NK-92 treated with Interleukin-12 subunit alpha and Interleukin-12 subunit beta, amount 100 ng/mL, for 24 hours (cell line): ENCODE results near the gene TREML1.

Source experiments
- DNase-seq: peaks from one replicate; lab custom pipeline; 2025; lab: John Stamatoyannopoulos, UW

TREML1 gene

GRCh38 chr6:41177695-41178094, 23.5 kb upstream of the TREML1 start:
- DNase-seq = no peak

- no peak for DNase-seq
These were observed 23.1 kb upstream of the TREML1 start for GRCh38 chr6:41177287-41177686.

- DNase-seq = no peak
These were observed 22.0 kb upstream of the TREML1 start for GRCh38 chr6:41176189-41176588.

GRCh38 chr6:41175084-41175483, 20.9 kb upstream of the TREML1 start:
- DNase-seq = no peak

GRCh38 chr6:41174610-41175009, 20.5 kb upstream of the TREML1 start:
- no peak for DNase-seq

- no peak for DNase-seq
These were observed 17.8 kb upstream of the TREML1 start for GRCh38 chr6:41171908-41172307.

- DNase-seq = no peak
These were observed 16.5 kb upstream of the TREML1 start for GRCh38 chr6:41170547-41171160.

GRCh38 chr6:41167173-41167963, 13.2 kb upstream of the TREML1 start:
- no peak for DNase-seq

GRCh38 chr6:41164551-41165120, 10.5 kb upstream of the TREML1 start:
- no peak for DNase-seq

GRCh38 chr6:41163419-41163717, 9.2 kb upstream of the TREML1 start:
- DNase-seq = no peak

GRCh38 chr6:41162687-41163418, 8.7 kb upstream of the TREML1 start, which contains the start of gene TREM2:
TSS of gene TREM2 (minus strand) at chr6:41163116. CDS start at chr6:41163082, 34 bp downstream.
- DNase-seq = no peak

- DNase-seq = no peak
These were observed 7.9 kb upstream of the TREML1 start for GRCh38 chr6:41161851-41162552.

GRCh38 chr6:41161380-41161779, 7.2 kb upstream of the TREML1 start:
- DNase-seq = no peak

GRCh38 chr6:41160933-41161332, 6.8 kb upstream of the TREML1 start:
- no peak for DNase-seq

GRCh38 chr6:41159415-41160082, 5.4 kb upstream of the TREML1 start:
- no peak for DNase-seq

GRCh38 chr6:41157323-41157722, 3.2 kb upstream of the TREML1 start:
- DNase-seq = no peak

GRCh38 chr6:41156771-41157170, 2.6 kb upstream of the TREML1 start:
- no peak for DNase-seq

- DNase-seq = no peak
These were observed 1.9 kb upstream of the TREML1 start for GRCh38 chr6:41156001-41156400.

GRCh38 chr6:41155132-41155805, 1.1 kb upstream of the TREML1 start:
- DNase-seq = no peak

- DNase-seq = no peak
These were observed 696 bp downstream of the TREML1 start for GRCh38 chr6:41153451-41153850.

- DNase-seq = no peak
These were observed 3.5 kb downstream of the TREML1 start for GRCh38 chr6:41150671-41151070.
